Adrenal gland (tissue), 12 donors: ENCODE results near the gene WLS. TPM values are rescaled to one million over a fixed set of nuclear protein-coding genes. Genes with fewer than 3 reads are reported as not detected.

Experiments
- DNase-seq, 7 donors: peaks; one replicate each; pipeline ENCODE4 v3.0.0-alpha.2; 2019 to 2020
- H3K27ac ChIP-seq, 5 donors: fragments of 200-600 bp; sonication (generic) in 4 of 5; 1 replicate in 3 of 5; 2 replicates in 2 of 5; pipeline versions ENCODE4 v1.5.1 to v1.8.0; 2016 to 2020; ENCODE audit warnings: mild to moderate bottlenecking in 1 of 5
- H3K27me3 ChIP-seq: fragments of 200-600 bp; 2 replicates; pipeline ENCODE4 v1.8.0; 2021
- H3K36me3 ChIP-seq, 2 donors: fragments of 200-600 bp; replicated peaks in 1 of 2; 1 replicate in 1 of 2; 2 replicates in 1 of 2; pipeline versions ENCODE4 v1.5.1 to v1.8.0; 2018 to 2022
- H3K4me1 ChIP-seq, 2 donors: fragments of 200-600 bp; replicated peaks in 1 of 2; 1 replicate in 1 of 2; 2 replicates in 1 of 2; pipeline versions ENCODE4 v1.5.1 to v1.8.0; 2018 to 2021
- H3K4me3 ChIP-seq, 4 donors: fragments of 200-600 bp; sonication (generic) in 3 of 4; one replicate each; pipeline ENCODE4 v1.5.1; 2016 to 2018
- H3K9me3 ChIP-seq, 3 donors: fragments of 200-600 bp; sonication (generic) in 1 of 3; replicated peaks in 1 of 3; 1 replicate in 2 of 3; 2 replicates in 1 of 3; pipeline versions ENCODE4 v1.5.1 to v1.8.0; 2016 to 2021
- POLR2A ChIP-seq, 2 donors: fragments of 450-650 bp; IDR thresholded peaks; one replicate each; pipeline ENCODE4 v1.6.1; 2017; ENCODE audit warnings: antibody characterized with exemption in 2 of 2, mild to moderate bottlenecking in 2 of 2, moderate library complexity in 1 of 2
- WGBS, 4 donors: extraction: QIAGEN DNeasy Blood & Tissue Kit in 2 of 4; methylation state at CpG; one replicate each; pipeline versions ENCODE4 v1.1.5 to v1.1.7; 2013 to 2017; 5-methylcytosine and 5-hydroxymethylcytosine counted together
- intact Hi-C, 2 donors: fragments of 100-400 bp; cut with DNase I; formaldehyde crosslinking; loops; one replicate each; pipeline versions ENCODE4 v1.14.1 to v1.15.0; 2022 to 2023
- polyA plus RNA-seq, 3 donors: library from polyadenylated mRNA; stranded (reverse); fragments of 200-250 nt in 2 of 3; fragments of 350-450 nt in 1 of 3; fragmentation: Illumina TruSeq in 1 of 3; extraction: RNeasy Lipid Tissue Mini Kit (QIAGEN cat#74804) in 1 of 3; gene quantifications; one replicate each; pipeline ENCODE4 v1.2.3, GENCODE V29; 2013 to 2014
- total RNA-seq, 9 donors: library from RNA; depleted of rRNA in 4 of 9; stranded (reverse); fragments of >200 nt in 4 of 9; fragments of 120-200 nt in 1 of 9; fragmentation: NEBNext Ultra II Directional in 1 of 9; extraction: Animal tissue kit (Norgen Biotek cat#: 25700) in 1 of 9; gene quantifications; one replicate each; pipeline versions ENCODE4 v1.1.0 to v1.2.4, GENCODE V29; 2013 to 2023
- TF ChIP-seq, protein P1 (sequence below), 6 experiments: fragments of 450-650 bp in 4 of 6; fragments of 200-600 bp in 2 of 6; sonication (generic) in 1 of 6; IDR thresholded peaks; 1 replicate in 5 of 6; 2 replicates in 1 of 6; pipeline versions ENCODE4 v1.5.1 to v1.8.0; 2016 to 2021; ENCODE audit warnings: antibody characterized with exemption in 6 of 6, mild to moderate bottlenecking in 2 of 6, moderate library complexity in 1 of 6
- donor health status: healthy with polysubstance abuse.
- donor health status: Bipolar disorder and iron deficiency.
- donor health status: DM: yes; HTN: yes; CAD: no.
- donor health status: DM: no; HTN: no; CAD: no.
- donor health status: DM: no; HTN: no; CAD: no.
- donor health status: DM: yes; HTN: yes; CAD: no.

WLS gene
- total and polyA plus RNA-seq, 12 donors, result 28.7 to 114 (median 59.5) TPM

DNA sequence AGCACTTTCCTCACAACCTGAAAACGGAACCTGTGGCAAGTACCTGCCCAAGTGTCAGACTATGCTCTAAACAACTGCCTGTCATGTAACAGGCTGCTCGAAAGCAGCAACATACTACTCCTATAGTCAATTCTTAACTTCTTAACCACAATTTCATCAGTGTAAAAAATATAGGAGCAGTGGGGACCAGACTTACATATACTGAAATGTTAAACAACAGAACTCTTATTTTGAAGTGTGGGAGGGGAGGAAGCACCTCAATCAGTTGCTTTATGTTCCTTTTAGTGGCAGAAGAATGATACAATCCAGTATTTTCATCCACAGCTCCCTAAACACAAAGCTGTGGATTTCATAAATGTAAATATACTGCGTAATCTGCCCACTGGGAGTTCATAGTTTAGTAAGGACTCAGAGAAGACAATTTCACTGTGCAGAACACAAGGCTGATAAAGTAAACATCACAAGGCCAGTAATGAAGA is 44.2 kb downstream of the WLS start:
- TF ChIP-seq POLR2A (IDR thresholded peaks at IDR 0.05), result no peak
- TF ChIP-seq, protein P1, sequence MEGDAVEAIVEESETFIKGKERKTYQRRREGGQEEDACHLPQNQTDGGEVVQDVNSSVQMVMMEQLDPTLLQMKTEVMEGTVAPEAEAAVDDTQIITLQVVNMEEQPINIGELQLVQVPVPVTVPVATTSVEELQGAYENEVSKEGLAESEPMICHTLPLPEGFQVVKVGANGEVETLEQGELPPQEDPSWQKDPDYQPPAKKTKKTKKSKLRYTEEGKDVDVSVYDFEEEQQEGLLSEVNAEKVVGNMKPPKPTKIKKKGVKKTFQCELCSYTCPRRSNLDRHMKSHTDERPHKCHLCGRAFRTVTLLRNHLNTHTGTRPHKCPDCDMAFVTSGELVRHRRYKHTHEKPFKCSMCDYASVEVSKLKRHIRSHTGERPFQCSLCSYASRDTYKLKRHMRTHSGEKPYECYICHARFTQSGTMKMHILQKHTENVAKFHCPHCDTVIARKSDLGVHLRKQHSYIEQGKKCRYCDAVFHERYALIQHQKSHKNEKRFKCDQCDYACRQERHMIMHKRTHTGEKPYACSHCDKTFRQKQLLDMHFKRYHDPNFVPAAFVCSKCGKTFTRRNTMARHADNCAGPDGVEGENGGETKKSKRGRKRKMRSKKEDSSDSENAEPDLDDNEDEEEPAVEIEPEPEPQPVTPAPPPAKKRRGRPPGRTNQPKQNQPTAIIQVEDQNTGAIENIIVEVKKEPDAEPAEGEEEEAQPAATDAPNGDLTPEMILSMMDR (IDR thresholded peaks at IDR 0.05), result no peak
- no peaks in the 10 kb centered on the region for H3K27me3 ChIP-seq
- H3K4me1 ChIP-seq, result no peaks in the 10 kb centered on the region
- H3K4me3 ChIP-seq, result no peak overlapping the region
- H3K27ac ChIP-seq, result no peak overlapping the region
- no peak for DNase-seq
- intact Hi-C loops, result no loop called here
- H3K36me3 ChIP-seq, result no peaks in the 10 kb centered on the region
- no peaks in the 10 kb centered on the region for H3K9me3 ChIP-seq
- 91 to 97% (median 94%) methylated on average over 3 of the region's 3 CpGs for WGBS, 4 donors

DNA sequence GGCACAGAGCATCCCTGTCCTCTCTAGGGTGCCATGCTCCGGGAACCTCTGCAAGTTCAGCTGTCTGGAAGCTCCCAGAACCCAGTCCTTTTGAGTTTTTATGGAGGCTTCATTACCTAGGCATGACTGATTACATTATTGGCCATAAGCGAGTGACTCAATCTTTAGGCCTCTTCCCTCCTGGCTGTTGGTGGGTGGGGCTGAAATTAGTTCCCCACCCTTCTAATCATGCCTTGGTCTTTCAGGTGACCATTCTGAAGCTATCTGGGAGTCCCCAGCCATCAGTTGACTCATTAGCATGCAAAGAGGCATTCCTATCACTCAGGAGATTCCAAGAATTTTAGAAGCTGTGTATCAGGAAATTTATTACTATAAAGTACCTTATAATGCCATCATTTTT is 46.6 kb downstream of the WLS start:
- DNase-seq, result no peak
- H3K27me3 ChIP-seq, result no peaks in the 10 kb centered on the region
- no peak overlapping the region for H3K4me3 ChIP-seq
- intact Hi-C loops, result no loop called here
- H3K27ac ChIP-seq, result no peak overlapping the region
- no peaks in the 10 kb centered on the region for H3K9me3 ChIP-seq
- H3K36me3 ChIP-seq, result no peaks in the 10 kb centered on the region
- TF ChIP-seq POLR2A (IDR thresholded peaks at IDR 0.05), result no peak
- TF ChIP-seq, protein P1 (IDR thresholded peaks at IDR 0.05), result no peak
- 50 to 98% (median 73%) methylated on average over 2 of the region's 2 CpGs for WGBS, 4 donors
- no peaks in the 10 kb centered on the region for H3K4me1 ChIP-seq

DNA sequence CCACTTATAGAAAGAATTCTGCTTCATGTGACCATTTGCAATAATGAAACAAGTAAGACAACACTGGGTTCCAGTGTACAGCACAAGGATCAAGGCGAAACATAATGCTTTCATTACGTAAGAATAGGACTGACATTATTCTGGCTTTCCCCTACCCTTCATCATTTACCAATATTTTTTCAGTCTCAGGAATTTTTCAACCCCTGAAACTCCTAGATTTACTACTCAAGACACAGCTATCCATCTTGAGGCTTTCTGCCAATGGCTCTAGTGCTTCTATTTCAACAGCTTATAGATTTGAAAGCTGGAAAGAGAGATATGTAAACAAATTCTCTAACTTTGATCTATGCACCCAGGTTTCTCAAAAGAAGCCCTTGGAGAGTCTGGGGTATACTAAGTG is 48.4 kb downstream of the WLS start:
- Histone ChIP-seq H3K9me3 (no peaks in the 10 kb centered on the region), H3K27ac (no peak overlapping the region), H3K27me3 (no peaks in the 10 kb centered on the region), H3K4me3 (no peak overlapping the region), H3K36me3 (no peaks in the 10 kb centered on the region), H3K4me1 (no peaks in the 10 kb centered on the region)
- 96 to 100% (median 98%) methylated on average over 2 of the region's 2 CpGs for WGBS, 4 donors
- no peak for DNase-seq
- no peak for TF ChIP-seq POLR2A (IDR thresholded peaks at IDR 0.05)
- TF ChIP-seq, protein P1 (IDR thresholded peaks at IDR 0.05), result no peak
- intact Hi-C loops, result no loop called here

DNA sequence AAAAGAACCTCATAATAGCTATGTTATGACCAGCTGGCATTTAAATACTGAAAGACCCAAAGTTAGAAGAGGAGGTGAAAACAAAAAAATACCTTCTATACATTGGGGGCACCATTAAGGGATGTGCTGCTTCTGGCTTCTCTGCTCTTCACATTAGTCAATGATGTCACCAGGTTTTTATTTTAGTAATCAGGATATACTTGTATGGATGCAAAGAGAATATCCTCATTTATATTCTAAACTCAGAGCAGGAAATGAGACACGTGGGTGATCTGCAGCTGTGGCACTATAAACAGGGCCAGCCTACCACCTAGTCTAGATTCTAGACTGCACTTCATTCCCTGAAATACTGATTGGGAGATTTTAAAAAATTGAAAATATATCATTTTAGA is 51.2 kb downstream of the WLS start:
- intact Hi-C loops, result no loop called here
- Histone ChIP-seq H3K36me3 (no peaks in the 10 kb centered on the region), H3K4me3 (no peak overlapping the region), H3K9me3 (no peaks in the 10 kb centered on the region), H3K4me1 (peaks cover 0 to 1% of the 10 kb centered on the region in 2 donors), H3K27ac (no peak overlapping the region), H3K27me3 (no peaks in the 10 kb centered on the region)
- TF ChIP-seq, protein P1 (IDR thresholded peaks at IDR 0.05), result no peak
- no peak for TF ChIP-seq POLR2A (IDR thresholded peaks at IDR 0.05)
- no peak for DNase-seq
- WGBS, 4 donors, result 67 to 87% (median 81%) methylated on average over 1 of the region's 1 CpG
